Eye (tissue), 1 donor: ENCODE measurements around the gene FAM151B.
A peak's percentile ranks its signal among the peaks of the same experiment; 100 is the strongest.
"Not testable (repeated sequence)": the region's sequence is repeated elsewhere in the genome, so short reads cannot be mapped to it uniquely, and the experiment has no call there.

Experiments used
- DNase-seq: peaks from one replicate; pipeline ENCODE4 v3.0.0-alpha.2; 2015

FAM151B gene

GRCh38 chr5:80507663-80508062, 19.8 kb downstream of the FAM151B start:
- DNase-seq = no peak

DNA sequence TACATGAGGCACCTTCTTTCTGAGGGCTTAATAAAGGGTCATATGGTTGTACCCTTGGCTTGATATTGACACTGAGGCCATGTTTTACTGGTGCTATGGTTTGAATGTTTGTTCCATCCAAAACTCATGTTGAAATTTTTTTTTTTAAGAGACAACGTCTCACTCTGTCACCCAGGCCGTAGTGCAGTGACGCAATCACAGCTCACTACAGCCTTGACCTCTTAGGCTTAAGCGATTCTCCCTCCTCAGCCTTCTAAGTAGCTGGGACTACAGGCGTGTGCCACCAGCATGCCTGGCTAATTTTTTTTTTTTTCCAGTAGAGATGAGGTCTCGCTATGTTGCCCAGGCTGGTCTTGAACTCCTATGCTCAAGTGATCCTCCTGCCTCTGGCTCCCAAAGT, 20.9 kb downstream of the FAM151B start:
- no peak for DNase-seq

- no peak for DNase-seq
Observed at GRCh38 chr5:80509362-80509761, 21.5 kb downstream of the FAM151B start.

DNA sequence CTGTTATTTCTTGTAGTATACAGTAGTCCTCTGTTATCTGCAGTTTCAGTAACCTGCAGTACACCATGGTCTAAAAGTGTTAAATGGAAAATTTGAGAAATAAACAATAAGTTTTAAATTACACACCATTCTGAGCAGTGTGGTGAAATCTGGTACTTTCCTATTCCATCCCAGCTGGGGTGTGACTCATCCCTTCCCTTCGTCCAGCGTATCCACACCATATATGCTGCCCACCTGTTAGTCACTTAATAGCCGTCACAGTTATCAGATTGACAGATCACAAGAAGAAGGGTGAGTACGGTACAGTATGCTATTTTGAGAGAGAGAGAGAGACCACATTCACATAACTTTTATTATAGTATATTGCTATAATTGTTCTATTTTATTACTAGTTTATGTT, 28.9 kb downstream of the FAM151B start:
- no peak for DNase-seq

- DNase-seq = no peak
Observed at GRCh38 chr5:80540691-80541090, 52.8 kb downstream of the FAM151B start.

GRCh38 chr5:80541392-80541791, 53.5 kb downstream of the FAM151B start:
- DNase-seq = no peak

DNA sequence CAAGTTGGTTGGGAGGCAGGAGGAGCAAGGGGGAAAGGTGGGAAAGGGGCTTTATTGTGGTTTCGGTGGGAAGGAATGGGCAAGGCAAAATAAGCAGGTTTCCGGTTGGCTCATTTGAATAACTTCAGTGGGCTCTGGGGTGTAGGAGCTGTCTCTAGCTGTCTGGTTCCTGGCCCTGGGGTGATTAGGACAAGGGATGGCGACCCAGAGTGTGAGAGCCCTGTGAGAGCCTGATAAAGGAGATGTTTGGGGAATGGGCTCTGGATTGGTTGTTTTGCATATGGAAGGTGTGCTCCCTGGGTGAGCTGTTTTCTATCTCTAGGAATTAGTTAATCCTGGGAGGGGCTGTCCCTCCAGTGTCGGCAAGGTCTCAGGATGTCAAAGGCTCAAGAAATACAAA, 66.7 kb downstream of the FAM151B start:
- DNase-seq = no peak

GRCh38 chr5:80555099-80555498, 67.2 kb downstream of the FAM151B start:
- no peak for DNase-seq

- DNase-seq = no peak
Observed at GRCh38 chr5:80559244-80559643, 71.3 kb downstream of the FAM151B start.

DNA sequence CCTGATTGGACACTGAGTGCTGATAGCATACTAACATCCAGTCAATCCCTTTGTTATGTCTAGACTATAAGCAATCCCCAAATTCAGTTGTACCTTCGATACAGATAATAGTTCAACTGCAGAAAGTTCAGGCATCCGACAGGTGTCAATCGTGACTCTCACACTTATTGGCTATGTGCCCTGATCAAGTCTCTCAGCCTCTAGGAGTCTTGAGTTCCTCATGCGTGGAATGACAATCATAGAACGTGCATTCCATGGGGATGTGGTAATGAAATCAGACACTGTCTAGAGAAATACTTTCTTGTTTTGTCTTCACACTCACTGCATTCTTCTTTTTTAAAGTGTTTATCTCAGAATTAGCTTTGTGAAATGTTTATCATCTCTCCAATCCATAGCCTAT, 77.4 kb downstream of the FAM151B start:
- DNase-seq = peak; percentile 8

DNA sequence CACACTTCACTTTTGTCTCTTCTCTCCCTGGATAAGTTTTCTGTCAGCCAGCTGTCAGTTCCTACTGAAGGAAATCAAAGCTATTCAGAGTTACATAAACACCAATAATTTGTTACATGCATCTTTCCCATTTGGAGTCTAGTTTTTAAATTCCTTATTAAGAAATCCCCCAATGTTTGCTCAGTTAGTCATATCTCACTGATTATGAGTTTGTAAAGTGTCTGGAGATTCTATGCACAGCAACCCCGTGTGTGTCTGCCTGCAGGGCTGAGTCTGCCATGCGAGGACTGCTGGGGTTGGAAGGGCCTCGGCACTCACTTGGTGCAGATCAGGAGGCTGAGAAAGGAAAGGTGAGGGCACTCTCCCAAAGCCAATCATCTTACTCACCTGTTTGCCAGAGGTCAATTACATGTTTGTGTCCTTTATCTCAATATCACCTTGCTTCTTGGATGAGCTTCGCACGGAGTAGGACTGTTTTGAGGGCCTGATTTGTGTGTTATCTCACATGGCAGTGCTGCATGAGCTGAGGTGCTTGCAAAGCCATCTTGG, 78.9 kb downstream of the FAM151B start:
- DNase-seq = no peak

- no peak for DNase-seq
Observed at GRCh38 chr5:80568251-80568650, 80.4 kb downstream of the FAM151B start.

DNA sequence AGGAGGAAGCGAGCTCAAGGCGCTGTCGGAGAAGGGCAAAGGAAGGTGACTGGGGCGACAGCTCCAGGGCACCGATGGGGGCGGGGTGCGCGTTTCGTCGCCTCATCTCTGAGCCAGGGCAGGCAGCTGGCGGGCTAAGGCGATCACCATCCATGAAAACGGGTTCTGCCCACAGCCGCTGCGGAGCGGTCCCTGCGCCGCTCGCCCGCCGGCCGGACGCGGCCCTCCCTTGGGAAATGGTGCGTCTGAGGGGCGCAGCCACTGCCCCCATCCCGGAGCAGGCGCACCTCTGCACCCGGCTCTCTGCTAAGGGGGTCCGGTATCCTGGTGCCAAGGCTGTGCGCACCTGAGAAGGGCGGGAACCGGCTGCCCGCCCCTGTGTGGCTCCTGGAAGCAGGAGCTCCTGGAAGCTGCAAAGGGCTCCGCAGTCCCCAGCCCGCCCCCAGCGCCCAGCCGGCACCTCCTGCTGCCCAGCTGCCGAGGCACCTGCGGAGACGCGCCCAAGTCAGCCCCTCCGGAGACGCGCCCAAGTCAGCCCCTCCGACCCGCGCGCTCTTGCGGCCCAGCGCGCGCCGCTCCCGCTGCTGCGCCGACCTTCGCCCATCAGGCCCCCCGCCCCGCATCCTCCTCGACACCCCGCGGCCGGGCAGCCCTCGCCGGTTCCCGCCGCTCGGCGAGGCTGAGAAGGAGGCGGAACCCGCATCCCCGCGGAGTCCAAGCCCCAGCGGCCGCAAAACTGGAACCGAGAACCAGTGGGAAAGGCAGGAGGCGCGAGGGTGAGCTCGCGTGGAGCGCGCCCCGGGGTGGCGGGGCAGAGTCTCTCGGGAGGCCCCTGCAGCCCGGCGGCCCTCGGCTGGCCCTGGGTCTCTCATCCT, 81.4 kb downstream of the FAM151B start:
- DNase-seq = peak; percentile 47

- peak; percentile 67 for DNase-seq
Observed at GRCh38 chr5:80569961-80570786, 82.3 kb downstream of the FAM151B start, which contains the start of gene ANKRD34B. TSS of gene ANKRD34B (minus strand) at chr5:80570280. CDS start at chr5:80560019, 10,261 bp downstream.

GRCh38 chr5:80573062-80573461, 85.2 kb downstream of the FAM151B start:
- DNase-seq = no peak

DNA sequence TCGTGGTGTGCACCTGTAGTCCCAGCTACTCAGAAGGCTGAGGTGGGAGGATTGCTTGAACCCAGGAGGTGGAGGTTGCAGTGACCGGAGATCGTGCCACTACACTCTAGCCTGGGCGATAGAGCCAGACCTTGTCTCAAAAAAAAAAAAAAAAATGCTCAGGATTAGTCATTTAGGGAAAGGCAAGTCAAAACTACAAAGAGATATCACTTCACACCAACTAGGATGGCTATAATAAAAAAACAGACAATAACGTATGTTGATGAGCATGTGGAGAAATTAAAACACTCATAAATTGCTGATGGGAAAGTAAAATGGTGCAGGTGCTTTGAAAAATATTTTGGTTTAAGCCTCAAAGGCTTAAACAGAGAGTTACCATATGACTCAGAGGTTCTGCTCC, 88.5 kb downstream of the FAM151B start:
- DNase-seq = no peak

- no peak for DNase-seq
Observed at GRCh38 chr5:80577707-80578106, 89.8 kb downstream of the FAM151B start.

GRCh38 chr5:80579050-80579449, 91.2 kb downstream of the FAM151B start:
- no peak for DNase-seq

DNA sequence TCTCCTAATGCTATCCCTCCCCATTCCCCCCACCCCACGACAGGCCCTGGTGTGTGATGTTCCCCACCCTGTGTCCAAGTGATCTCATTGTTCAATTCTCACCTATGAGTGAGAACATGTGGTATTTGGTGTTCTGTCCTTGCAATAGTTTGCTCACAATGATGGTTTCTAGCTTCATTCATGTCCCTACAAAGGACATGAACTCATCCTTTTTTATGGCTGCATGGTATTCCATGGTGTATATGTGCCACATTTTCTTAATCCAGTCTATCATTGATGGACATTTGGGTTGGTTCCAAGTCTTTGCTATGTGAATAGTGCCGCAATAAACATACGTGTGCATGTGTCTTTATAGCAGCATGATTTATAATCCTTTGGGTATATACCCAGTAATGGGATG, 92.4 kb downstream of the FAM151B start:
- DNase-seq = not testable (repeated sequence)

GRCh38 chr5:80584770-80585169, 96.9 kb downstream of the FAM151B start:
- DNase-seq = no peak

GRCh38 chr5:80588858-80589540, 101.1 kb downstream of the FAM151B start:
- DNase-seq = no peak

- DNase-seq = no peak
Observed at GRCh38 chr5:80590766-80591165, 102.9 kb downstream of the FAM151B start.

DNA sequence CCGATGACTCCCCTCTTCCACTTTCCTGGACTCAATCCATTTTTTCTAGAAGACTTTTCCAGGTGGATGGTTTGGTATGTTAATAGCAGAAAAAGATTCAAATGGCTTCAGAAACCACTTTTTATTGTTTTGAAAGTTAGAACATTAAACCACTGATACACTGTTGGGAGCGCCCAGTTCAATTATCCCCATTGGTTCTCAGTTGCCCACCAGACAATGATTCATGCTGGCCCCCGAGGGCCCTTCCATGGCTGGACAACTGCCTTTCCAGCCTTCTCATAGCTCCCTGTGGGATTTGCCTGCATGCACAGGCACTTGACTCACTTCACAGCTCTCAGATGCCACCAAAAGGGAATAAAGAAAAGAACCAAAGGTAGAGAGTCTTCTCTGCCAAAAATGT, 103.5 kb downstream of the FAM151B start:
- no peak for DNase-seq
